Lower leg skin (tissue), 3 donors: ENCODE results near the gene CRTC3.

Source experiments
- CTCF ChIP-seq, 3 donors: fragments of 450-650 bp; IDR thresholded peaks; one replicate each; pipeline ENCODE4 v1.5.1; 2016; ENCODE audit warnings: antibody characterized with exemption in 3 of 3, mild to moderate bottlenecking in 3 of 3, moderate library complexity in 2 of 3
- POLR2A ChIP-seq, 2 donors: fragments of 450-650 bp; IDR thresholded peaks; one replicate each; pipeline ENCODE4 v1.6.1; 2016 to 2017; ENCODE audit warnings: antibody characterized with exemption in 2 of 2, mild to moderate bottlenecking in 1 of 2, moderate library complexity in 1 of 2

- no peak for TF ChIP-seq CTCF (IDR thresholded peaks at IDR 0.05)
- TF ChIP-seq POLR2A (IDR thresholded peaks at IDR 0.05): no peak
Measured at GRCh38 chr15:90610190-90610589, 80.5 kb downstream of the CRTC3 start.
